GM23248 (cell line): ENCODE results near the gene MARCHF3. TPM values are rescaled to one million over a fixed set of nuclear protein-coding genes. Genes with fewer than 3 reads are reported as not detected.

Source experiments
- DNase-seq: peaks from one replicate; pipeline ENCODE4 v3.0.0-alpha.2; 2015
- H2AFZ ChIP-seq: fragments of 200-600 bp; sonication (generic); 2 replicates; pipeline ENCODE4 v1.6.1; 2016; ENCODE audit warnings: antibody characterized with exemption
- H3F3A ChIP-seq: fragments of 200-600 bp; sonication (generic); 2 replicates; pipeline ENCODE4 v1.6.1; 2016; ENCODE audit warnings: mild to moderate bottlenecking, antibody characterized with exemption, mixed run types; ENCODE audit not compliant: insufficient read depth
- H3K27ac ChIP-seq: fragments of 200-600 bp; sonication (generic); 2 replicates; pipeline ENCODE4 v1.5.1; 2016; ENCODE audit warnings: mild to moderate bottlenecking
- H3K27me3 ChIP-seq: fragments of 200-600 bp; sonication (generic); replicated peaks from 2 replicates; pipeline ENCODE4 v1.6.1; 2016; ENCODE audit warnings: mild to moderate bottlenecking; ENCODE audit not compliant: insufficient read depth
- H3K36me3 ChIP-seq: fragments of 200-600 bp; sonication (generic); 2 replicates; pipeline ENCODE4 v1.6.1; 2016; ENCODE audit warnings: low read depth, mild to moderate bottlenecking
- H3K4me1 ChIP-seq: fragments of 200-600 bp; sonication (generic); 2 replicates; pipeline ENCODE4 v1.6.1; 2016; ENCODE audit warnings: mild to moderate bottlenecking; ENCODE audit not compliant: insufficient read depth
- H3K4me2 ChIP-seq: fragments of 200-600 bp; sonication (generic); one replicate; pipeline ENCODE4 v1.6.1; 2016; ENCODE audit warnings: mild to moderate bottlenecking; ENCODE audit not compliant: unreplicated experiment
- H3K4me3 ChIP-seq: fragments of 200-600 bp; sonication (generic); 2 replicates; pipeline ENCODE4 v1.5.1; 2016; ENCODE audit warnings: mild to moderate bottlenecking
- H3K79me2 ChIP-seq: fragments of 200-600 bp; sonication (generic); 2 replicates; pipeline ENCODE4 v1.6.1; 2016; ENCODE audit warnings: mild to moderate bottlenecking; ENCODE audit not compliant: insufficient read depth
- H3K9ac ChIP-seq: fragments of 200-600 bp; sonication (generic); 2 replicates; pipeline ENCODE4 v1.6.1; 2016; ENCODE audit warnings: mild to moderate bottlenecking
- H3K9me2 ChIP-seq: fragments of 200-600 bp; sonication (generic); 2 replicates; pipeline ENCODE4 v1.6.1; 2016; ENCODE audit warnings: mixed run types, mild to moderate bottlenecking, moderate library complexity; ENCODE audit not compliant: insufficient read depth
- H3K9me3 ChIP-seq: fragments of 200-600 bp; sonication (generic); one replicate; pipeline ENCODE4 v1.6.1; 2017; ENCODE audit warnings: low read depth
- H4K20me1 ChIP-seq: fragments of 200-600 bp; sonication (generic); 2 replicates; pipeline ENCODE4 v1.6.0; 2016; ENCODE audit not compliant: insufficient read depth
- EZH2 ChIP-seq: fragments of 200-600 bp; sonication (generic); IDR thresholded peaks from 2 replicates; pipeline ENCODE4 v1.6.1; 2018; ENCODE audit warnings: antibody characterized with exemption, mild to moderate bottlenecking; ENCODE audit not compliant: insufficient read depth, poor library complexity, severe bottlenecking
- EZH2phosphoT487 ChIP-seq: fragments of 200-600 bp; sonication (generic); IDR thresholded peaks from 2 replicates; pipeline ENCODE4 v1.6.1; 2018; ENCODE audit warnings: antibody characterized with exemption, moderate library complexity, mild to moderate bottlenecking, low read depth; ENCODE audit not compliant: insufficient read depth
- WGBS, 2 experiments: methylation state at CpG; one replicate each; pipeline ENCODE4 v1.1.6; 2015 to 2017; ENCODE audit warnings: low lambda C conversion rate in 2 of 2, low coverage in 1 of 2; ENCODE audit errors: missing lambda C conversion rate in 2 of 2; 5-methylcytosine and 5-hydroxymethylcytosine counted together
- in situ Hi-C: fragments of 300-500 bp; cut with MboI; formaldehyde crosslinking; loops from 2 replicates; pipeline ENCODE4 v1.15.0; 2020
- polyA plus RNA-seq: library from polyadenylated mRNA; unstranded; fragments of >200 nt; fragmentation: Nextera tagmentation; extraction: Ambion mirVana; gene quantifications from 2 replicates; pipeline ENCODE4 v1.2.1, GENCODE V29; 2016
- total RNA-seq: library from RNA; depleted of rRNA; stranded (reverse); fragments of >200 nt; shearing (Covaris generic); gene quantifications from 2 replicates; pipeline ENCODE4 v1.2.3, GENCODE V29; 2014

Gene MARCHF3
- total and polyA plus RNA-seq, 2 experiments from 2014 or later, result 3.8 to 5.8 TPM

DNA sequence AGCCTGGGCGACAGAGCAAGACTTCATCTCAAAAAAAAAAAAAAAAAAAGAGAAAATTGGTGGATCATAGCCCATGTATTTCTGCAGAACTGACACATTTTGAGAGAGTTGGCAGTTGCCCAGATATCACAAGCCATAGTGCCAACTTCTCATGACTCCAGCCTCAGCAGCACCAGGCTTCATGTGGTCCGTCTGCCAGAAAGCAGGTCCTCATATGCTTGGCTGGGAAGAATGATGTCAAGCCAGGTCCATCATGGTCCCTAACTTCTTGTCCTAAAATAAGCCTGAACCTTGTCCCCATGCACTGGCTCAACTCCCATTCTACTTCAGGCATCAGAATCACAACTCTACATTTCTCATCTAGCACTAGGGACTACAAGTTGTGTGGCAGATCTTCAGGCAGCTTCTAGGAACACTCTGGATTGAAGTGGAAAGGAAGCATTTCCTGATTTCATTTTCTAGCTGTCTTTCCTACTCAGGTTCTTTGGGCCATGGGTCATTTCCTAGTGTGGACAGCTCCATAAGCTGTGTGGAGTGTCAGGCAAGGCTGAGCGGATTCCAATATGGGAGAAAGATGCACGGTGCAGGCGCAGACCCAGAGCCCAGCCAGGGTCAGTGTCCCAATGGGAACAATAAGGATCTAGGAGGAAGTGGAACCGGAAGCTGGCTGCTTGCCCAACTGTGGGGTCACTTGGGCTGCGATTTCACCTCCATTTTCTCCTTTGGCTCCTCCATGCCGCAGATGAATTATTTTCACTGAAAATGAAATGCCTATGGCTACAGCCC is 163.3 kb downstream of the MARCHF3 start:
- no peak overlapping the region for H3K9ac ChIP-seq
- in situ Hi-C loops, result no loop called here
- no peaks in the 10 kb centered on the region for H3K9me2 ChIP-seq
- H3F3A ChIP-seq, result 0 out of 2 replicates have a peak, but pooled peaks cover 3% of the 10 kb centered on the region
- no peak overlapping the region for H3K4me2 ChIP-seq
- H3K4me1 ChIP-seq, result peaks cover 13% of the 10 kb centered on the region
- no peaks in the 10 kb centered on the region for H4K20me1 ChIP-seq
- no peaks in the 10 kb centered on the region for H3K36me3 ChIP-seq
- no peaks in the 10 kb centered on the region for H3K27me3 ChIP-seq
- peak; percentile 17 for DNase-seq
- 97 to 99% methylated on average over 7 of the region's 8 CpGs for WGBS, 2 experiments
- TF ChIP-seq EZH2phosphoT487 (no peak), EZH2 (no peak)
- H3K4me3 ChIP-seq, result no peak overlapping the region
- H3K27ac ChIP-seq, result no peak overlapping the region
- no peaks in the 10 kb centered on the region for H3K79me2 ChIP-seq
- H3K9me3 ChIP-seq, result no peaks in the 10 kb centered on the region
- H2AFZ ChIP-seq, result no peak overlapping the region

DNA sequence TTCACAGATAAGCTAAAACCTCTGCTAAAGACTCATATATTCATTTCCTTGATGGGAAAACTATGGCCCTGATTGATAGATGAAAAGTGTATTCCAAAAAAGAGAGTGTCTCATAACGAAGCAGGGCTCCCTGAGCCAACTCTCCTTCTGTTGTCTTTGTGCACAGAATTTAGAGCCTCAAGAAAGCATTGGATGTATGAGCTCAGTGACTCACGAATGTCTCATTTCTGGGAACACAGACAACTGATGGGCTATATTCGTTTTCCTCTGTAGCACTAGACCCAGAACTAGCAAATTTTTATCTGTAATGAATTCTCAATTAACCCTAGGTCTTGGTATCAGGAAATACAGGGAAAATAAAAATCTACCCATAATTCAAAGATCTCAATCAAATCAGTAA is 165.1 kb downstream of the MARCHF3 start:
- Histone ChIP-seq H3F3A (0 out of 2 replicates have a peak, but pooled peaks cover 3% of the 10 kb centered on the region), H4K20me1 (no peaks in the 10 kb centered on the region), H3K4me2 (no peak overlapping the region), H3K9ac (no peak overlapping the region), H2AFZ (no peak overlapping the region), H3K9me3 (no peaks in the 10 kb centered on the region), H3K79me2 (no peaks in the 10 kb centered on the region), H3K36me3 (no peaks in the 10 kb centered on the region), H3K27ac (no peak overlapping the region), H3K4me3 (no peak overlapping the region), H3K9me2 (no peaks in the 10 kb centered on the region), H3K27me3 (no peaks in the 10 kb centered on the region), H3K4me1 (peaks cover 13% of the 10 kb centered on the region)
- WGBS, 2 experiments, result 8 to 9% methylated on average over 3 of the region's 3 CpGs
- DNase-seq, result peak; percentile 88
- in situ Hi-C loops, result no loop called here
- TF ChIP-seq EZH2phosphoT487 (no peak), EZH2 (no peak)

DNA sequence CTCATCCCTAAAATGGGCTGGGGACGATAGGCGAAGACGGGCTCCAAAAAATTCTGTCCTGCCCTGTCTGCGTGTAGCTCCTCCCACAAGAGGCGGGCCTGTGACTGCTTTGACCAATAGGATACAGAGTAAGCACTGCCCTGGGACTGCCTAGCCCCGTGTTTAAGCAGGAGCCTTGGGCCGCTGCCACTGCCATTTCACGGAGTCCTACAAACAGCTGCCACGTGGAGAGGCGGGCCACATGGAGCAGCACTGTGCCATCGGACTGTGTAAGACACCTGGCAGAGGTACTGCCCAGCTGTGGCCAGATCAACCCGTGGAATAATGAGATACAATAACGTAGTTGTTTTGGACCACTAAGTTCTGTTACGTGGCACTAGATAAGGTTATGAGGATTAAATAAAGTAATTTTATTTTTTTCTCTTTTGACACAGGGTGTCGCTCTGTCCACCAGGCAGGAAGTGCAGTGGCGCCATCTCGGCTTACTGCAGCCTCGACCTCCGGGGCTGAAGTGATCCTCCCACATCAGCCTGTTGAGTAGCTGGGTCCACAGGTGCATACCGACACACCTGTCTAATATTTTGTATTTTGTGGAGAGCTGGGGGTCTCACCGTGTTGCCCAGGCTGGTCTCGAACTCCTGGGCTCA is 166.2 kb downstream of the MARCHF3 start:
- H3K4me2 ChIP-seq, result no peak overlapping the region
- no peaks in the 10 kb centered on the region for H3K9me3 ChIP-seq
- H3K4me1 ChIP-seq, result peaks cover 13% of the 10 kb centered on the region
- 93 to 95% methylated on average over 22 of the region's 22 CpGs for WGBS, 2 experiments
- H3K9ac ChIP-seq, result no peak overlapping the region
- no peaks in the 10 kb centered on the region for H3K79me2 ChIP-seq
- H3K27me3 ChIP-seq, result no peaks in the 10 kb centered on the region
- no peak overlapping the region for H2AFZ ChIP-seq
- TF ChIP-seq EZH2 (no peak), EZH2phosphoT487 (no peak)
- no peaks in the 10 kb centered on the region for H3K9me2 ChIP-seq
- no peak overlapping the region for H3K27ac ChIP-seq
- no peak for DNase-seq
- H3K36me3 ChIP-seq, result no peaks in the 10 kb centered on the region
- in situ Hi-C loops, result no loop called here
- H3K4me3 ChIP-seq, result no peak overlapping the region
- H4K20me1 ChIP-seq, result no peaks in the 10 kb centered on the region
- 0 out of 2 replicates have a peak, but pooled peaks cover 3% of the 10 kb centered on the region for H3F3A ChIP-seq

DNA sequence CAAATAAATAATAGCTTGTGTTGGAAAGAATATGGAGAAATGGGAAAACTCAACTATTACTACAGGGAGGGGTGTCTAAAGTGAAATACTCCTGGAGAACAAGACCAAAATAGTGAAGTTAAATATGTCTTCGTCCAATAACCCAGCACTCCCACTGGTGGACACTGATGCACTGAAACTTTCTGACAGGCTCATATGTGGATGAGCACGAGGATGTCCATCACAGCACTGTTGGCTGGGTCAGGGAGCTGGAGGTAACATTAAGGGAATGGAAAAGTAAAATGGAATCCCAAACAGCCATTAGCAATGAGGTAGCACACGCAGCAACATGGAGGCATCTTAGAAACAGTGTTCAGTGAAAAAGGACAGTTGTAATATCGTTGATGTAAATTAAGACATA is 167.0 kb downstream of the MARCHF3 start:
- WGBS, 2 experiments, result 84 to 86% methylated on average over 4 of the region's 4 CpGs
- Histone ChIP-seq H3K36me3 (no peaks in the 10 kb centered on the region), H3K9me2 (no peaks in the 10 kb centered on the region), H2AFZ (no peak overlapping the region), H3K79me2 (no peaks in the 10 kb centered on the region), H3K27me3 (no peaks in the 10 kb centered on the region), H3K4me2 (no peak overlapping the region), H3F3A (0 out of 2 replicates have a peak, but pooled peaks cover 3% of the 10 kb centered on the region), H3K4me3 (no peak overlapping the region), H3K27ac (no peak overlapping the region), H3K9ac (no peak overlapping the region), H3K9me3 (no peaks in the 10 kb centered on the region), H4K20me1 (no peaks in the 10 kb centered on the region), H3K4me1 (peaks cover 9% of the 10 kb centered on the region)
- DNase-seq, result no peak
- in situ Hi-C loops, result no loop called here
- TF ChIP-seq EZH2 (no peak), EZH2phosphoT487 (no peak)
